ENCODE data around the gene NFKBIL1.

DNA sequence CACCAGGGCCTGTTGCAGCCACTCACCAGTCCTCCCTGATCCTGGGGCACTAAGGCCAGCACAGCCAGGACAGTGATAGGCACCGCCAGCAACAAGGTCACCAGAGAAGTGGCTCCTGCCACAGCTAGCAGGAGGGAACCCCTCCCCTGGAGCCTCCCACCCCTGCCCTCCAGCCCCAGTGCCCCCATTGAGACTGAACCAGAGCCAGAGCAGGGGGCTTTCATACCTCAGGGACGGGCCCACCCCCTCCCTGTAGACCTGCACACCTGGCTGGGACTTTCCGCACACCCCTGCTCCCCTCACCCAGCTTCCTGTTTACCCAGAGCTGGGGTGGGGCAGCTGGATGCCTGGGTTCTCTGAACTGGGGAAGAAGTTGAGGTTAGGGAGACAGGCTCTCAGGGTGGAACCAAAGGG lies 34.8 kb downstream of the NFKBIL1 start, which contains the start of gene LTB:
- TF ChIP-seq CTCF (IDR thresholded peaks at IDR 0.05) (no peak), POLR2AphosphoS5 (IDR thresholded peaks at IDR 0.05) (no peak), POLR2A (IDR thresholded peaks at IDR 0.05) (no peak), EP300 (IDR thresholded peaks at IDR 0.05) (no peak)

Measured in stomach (tissue), 4 donors.